GM18873 (cell line): ENCODE measurements around the gene CORO1C.
"Not testable (repeated sequence)": the region's sequence is repeated elsewhere in the genome, so short reads cannot be mapped to it uniquely, and the experiment has no call there.

Experiments used
- ATAC-seq: cut with Tn5 transposase; IDR thresholded peaks from one replicate; pipeline ENCODE4 v1.9.1; 2021; ENCODE audit warnings: mild to moderate bottlenecking, moderate library complexity, moderate number of reproducible peaks; ENCODE audit not compliant: unreplicated experiment, low FRiP score

The CORO1C gene

GRCh38 chr12:108622421-108622820 is 108.9 kb downstream of the CORO1C start:
- ATAC-seq = no peak

GRCh38 chr12:108621161-108621560 is 110.2 kb downstream of the CORO1C start:
- ATAC-seq = no peak

DNA sequence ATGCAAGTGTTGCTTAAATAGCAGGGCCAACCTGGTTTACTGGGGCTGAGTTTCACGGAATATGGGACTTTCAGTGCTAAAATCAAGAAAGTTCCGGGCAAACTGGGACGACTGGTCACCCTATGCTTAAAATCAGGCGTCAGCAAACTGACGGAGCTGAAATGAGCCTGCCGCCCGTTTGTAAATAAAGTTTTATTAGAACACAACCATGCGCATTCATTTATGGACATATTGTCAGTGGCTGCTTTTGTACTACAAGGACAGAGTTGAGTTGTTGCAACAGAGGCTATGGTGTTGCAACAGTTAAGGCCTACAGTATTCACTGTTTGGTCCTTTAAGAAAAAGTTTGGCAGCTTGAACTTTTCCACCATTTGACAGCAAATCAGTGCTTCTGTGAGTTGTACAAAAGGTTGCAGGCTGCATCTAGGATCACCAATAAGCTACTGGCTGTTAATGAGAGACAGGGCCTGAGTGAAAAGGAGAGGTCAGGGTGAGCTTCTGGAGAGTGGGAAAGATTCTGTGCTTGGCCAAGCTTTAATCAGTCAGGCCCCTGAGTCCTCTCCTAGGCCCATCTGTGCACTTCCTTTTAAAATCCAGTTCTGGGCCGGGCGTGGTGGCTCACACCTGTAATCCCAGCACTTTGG is 111.0 kb downstream of the CORO1C start:
- ATAC-seq = no peak

- ATAC-seq = no peak
These were observed 111.8 kb downstream of the CORO1C start for GRCh38 chr12:108619369-108620160.

DNA sequence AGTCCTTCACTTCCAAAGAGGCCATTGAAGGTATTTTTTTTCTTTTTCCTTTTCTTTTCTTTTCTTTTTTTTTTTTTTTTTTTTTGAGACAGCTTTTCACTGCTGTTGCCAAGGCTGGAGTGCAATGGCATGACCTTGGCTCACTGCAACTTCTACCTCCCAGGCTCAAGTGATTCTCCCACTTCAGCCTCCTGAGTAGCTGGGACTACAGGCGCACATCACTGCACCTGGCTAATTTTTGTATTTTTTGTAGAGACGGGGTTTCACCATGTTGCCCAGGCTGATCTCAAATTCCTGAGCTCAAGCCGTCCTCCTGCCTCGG is 112.4 kb downstream of the CORO1C start:
- not testable (repeated sequence) for ATAC-seq

GRCh38 chr12:108618079-108618952 is 113.0 kb downstream of the CORO1C start:
- ATAC-seq = peak; percentile 32

- peak; percentile 73 for ATAC-seq
These were observed 114.1 kb downstream of the CORO1C start for GRCh38 chr12:108616941-108617858.

DNA sequence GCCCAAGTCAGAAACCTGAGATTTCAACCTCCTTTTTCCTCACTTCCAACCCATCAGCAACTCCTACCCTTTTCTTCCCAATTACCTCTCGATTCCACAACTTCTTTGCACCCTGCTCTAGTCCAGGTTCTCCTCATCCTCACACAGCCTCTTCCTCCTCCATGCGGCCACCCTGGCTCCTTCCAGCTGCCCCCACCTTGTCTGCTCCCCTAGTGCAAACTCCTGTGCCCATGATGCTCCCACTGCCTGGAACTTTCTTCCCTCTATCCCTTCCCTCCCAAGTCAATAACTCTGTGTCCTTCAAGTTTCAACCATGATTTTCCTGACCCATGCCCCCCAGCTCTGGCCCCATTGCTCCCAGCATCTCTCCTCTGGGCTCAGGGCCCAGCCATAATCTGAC is 115.0 kb downstream of the CORO1C start:
- ATAC-seq = no peak

DNA sequence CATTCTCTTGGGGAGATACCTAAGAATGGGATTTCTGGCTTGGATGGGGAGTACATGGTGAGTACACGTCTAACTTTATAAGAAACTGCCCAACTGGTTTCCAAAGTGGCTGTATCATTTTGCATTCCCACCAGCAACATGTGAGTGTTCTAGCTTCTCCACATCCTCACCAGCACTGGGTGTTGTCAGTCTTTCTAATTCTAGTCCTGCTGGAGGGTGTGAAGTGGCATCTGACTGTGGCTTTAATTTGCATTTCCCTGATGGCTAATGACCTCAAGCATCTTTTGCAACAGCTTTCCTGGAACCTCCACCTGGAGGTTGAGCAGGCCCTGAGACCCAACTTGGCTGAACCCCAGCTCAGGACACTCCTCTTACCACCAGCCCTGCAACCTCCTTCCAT is 115.4 kb downstream of the CORO1C start:
- ATAC-seq = no peak

GRCh38 chr12:108614639-108615038 is 116.7 kb downstream of the CORO1C start:
- ATAC-seq = no peak

DNA sequence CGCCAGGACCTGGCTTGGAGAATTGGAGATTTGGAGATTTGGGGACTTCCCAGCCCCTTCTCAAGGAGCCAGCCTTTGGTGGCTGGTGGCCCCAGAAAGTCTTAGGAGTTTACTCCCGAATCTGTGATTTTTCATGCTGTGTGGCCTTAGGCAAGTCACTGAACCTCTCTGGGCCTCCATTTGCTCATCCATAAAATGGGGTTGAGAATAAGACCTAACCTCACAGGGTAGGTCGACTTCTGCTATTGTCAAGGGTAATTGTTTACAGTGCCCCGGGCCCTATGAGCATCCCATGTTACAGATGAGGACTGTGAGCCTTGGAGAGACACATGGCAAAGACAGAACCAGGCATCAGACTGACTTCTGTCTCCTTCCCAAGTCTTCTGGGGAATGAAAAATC is 117.3 kb downstream of the CORO1C start:
- no peak for ATAC-seq

DNA sequence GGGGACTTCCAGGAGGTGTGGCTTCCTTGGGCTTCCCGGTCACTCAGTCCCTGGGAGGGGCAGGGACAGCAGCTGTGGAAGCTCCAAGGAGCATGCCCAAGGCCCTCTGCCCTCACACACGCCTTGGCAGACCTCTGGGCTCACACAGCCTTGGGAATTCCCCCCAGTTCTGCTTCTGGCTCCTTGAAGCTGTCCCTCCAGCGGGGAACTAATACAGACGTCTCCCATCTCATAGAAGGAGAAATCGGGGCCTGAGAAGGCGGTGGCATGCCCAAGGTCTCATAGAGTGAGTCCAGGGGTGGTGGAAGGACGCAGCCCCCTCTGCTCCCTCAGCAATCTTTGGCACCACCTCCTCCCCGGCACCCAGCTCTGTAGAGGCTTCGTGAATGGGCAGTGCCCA is 117.8 kb downstream of the CORO1C start:
- ATAC-seq = no peak

GRCh38 chr12:108612788-108613282 is 118.5 kb downstream of the CORO1C start:
- no peak for ATAC-seq

DNA sequence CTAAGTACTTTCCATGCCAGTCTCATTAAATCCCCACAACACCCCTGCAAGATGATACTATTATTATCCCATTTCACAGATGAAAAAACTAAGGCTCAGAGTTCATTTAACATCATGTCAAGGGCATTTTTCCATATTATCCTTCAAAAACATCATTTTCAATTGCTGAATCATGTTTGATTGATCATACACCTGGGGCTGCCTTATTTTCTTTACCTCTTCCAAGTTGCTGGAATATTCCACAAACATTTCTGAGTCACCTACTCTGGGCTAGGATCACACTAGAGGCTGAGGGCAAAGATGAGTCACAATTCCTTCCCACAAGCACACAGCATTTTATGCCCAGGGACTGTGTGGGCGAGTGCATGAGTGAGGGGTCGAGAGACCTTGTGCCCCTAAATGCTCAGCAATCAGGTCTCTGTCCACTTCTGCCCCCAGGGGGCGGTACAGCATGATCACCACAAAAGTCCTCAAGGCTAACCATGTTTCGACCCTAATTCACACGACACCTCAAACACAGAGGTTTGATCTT is 119.4 kb downstream of the CORO1C start:
- ATAC-seq = no peak

DNA sequence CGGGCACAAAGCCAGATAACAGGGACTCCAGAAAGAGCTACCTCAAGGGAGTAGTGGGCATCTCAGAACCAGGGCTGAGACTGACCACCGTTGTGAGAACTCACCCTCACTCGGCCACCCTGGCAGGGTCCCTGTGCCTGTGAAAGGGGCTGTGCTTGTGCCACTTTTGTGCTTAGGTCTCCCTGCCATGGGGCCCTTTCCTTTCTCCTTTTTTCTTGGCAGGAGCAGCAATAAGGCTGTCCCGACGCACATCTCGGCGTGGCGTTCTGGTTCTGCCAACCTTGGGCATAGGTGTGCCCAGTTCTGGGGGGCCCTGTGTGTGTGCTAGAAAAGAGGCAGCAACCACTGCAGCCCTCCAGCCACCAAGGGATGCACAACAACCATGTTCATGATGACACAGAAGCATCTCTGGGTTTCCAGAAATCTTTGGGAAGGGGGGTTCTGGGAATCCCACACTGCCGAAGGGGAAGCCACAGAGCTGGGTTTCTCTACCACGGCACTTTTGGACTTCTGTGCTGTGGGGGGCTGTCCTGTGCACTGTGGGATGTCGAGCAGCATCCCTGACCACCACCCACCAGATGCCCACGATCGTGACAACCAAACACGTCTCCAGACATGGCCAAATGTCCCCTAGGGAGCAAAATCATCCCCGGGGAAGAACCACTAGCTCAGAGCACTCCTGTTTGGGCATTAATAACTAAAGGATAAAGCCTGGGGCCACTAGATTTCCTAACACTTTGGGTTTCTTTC is 120.3 kb downstream of the CORO1C start:
- no peak for ATAC-seq

- ATAC-seq = no peak
These were observed 120.9 kb downstream of the CORO1C start for GRCh38 chr12:108610336-108610815.

DNA sequence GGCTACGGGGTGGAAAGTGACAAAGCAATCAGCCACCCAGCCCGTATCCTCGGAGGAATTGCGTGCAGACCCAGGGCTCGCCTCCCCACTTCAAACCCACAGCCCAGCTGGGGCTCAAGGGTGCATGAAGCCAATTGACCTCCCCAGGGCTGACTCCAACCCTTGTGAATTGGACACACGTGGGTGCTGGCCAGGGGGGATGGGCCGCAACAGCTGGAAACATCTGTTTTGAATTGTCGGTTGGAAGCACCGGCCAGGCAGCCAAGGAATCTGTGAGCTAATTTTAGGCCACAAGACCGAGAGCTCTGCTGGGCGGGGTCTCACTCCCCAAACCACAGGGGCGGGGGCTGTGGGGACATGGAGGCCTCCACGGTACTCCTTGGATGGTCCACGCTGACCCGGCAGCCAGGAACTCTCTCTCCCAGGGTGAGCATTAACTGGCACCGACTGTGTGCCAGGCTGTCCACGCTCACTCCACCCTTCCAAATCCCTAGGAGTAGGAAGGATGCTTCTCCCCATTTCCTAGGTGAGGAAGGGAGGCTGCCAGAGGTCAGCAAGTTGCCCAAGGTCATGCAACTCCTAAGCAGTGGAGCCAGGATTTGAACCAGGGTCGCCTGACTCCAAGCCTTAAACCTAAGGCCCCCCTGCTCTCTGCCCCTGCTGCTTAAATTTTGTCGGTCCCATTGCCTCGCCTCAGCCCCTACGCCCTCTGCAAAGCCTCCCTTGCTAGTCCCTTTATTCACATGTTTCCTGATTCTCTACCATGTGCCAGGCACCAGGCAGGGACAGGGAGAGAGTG is 121.6 kb downstream of the CORO1C start:
- no peak for ATAC-seq

- no peak for ATAC-seq
These were observed 122.7 kb downstream of the CORO1C start for GRCh38 chr12:108608616-108609015.
